ENCODE results near the gene KRT76. TPM values are rescaled to one million over a fixed set of nuclear protein-coding genes. Genes with fewer than 3 reads are reported as not detected.

Gene KRT76
- total RNA-seq, 1 experiment from 2014 or later = not detected

DNA sequence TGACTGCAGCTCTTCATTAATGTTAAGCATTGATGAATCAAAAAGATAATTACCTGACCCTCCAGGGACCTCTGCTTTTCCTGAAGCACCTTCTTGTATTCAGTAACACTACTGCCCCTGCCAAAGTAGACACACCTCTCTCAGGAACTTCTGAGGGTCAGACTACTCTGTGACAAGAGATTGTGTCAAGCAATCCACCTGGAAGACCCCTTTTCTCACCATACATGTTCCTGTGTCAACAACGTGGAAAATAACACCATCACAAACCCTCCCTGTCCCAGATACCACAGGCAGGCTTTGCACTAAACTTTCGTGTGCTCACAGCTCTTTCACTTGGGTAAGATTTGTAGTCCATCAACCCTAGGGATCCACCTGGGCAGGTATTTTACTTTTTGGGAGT, 13.2 kb downstream of the KRT76 start:
- BruUV-seq (replicated peaks) = no TSS peak
- POLR2A ChIA-PET = no interaction called here
- CTCF ChIA-PET = no interaction called here
- Histone ChIP-seq H4K20me1 (ENCODE audit: insufficient read depth) (no peaks in the 10 kb centered on the region), H3K9me2 (ENCODE audit: insufficient read depth) (no peaks in the 10 kb centered on the region), H3K4me2 (ENCODE audit: low read length) (no peak overlapping the region), H3K27me3 (ENCODE audit: insufficient read depth, low read length) (peaks cover 4% of the 10 kb centered on the region; the same call in 1 of the 2 replicates), H3K36me3 (ENCODE audit: control insufficient read depth in 1 of 2, insufficient read depth in 2 of 2, low read length in 2 of 2) (no peaks in the 10 kb centered on the region), H2AFZ (ENCODE audit: low read depth, low read length, poor library complexity, severe bottlenecking) (no peak overlapping the region), H3K9ac (ENCODE audit: low read length) (no peak overlapping the region), H3K27ac (ENCODE audit: low read depth, low read length) (no peak overlapping the region), H3K4me3 (replicated peaks in 1 of 2; ENCODE audit: low read depth in 1 of 2, low read length in 2 of 2) (no peak overlapping the region), H3K9me3 (ENCODE audit: control insufficient read depth in 1 of 2, insufficient read depth in 1 of 2, low read depth in 1 of 2, low read length in 2 of 2) (no peaks in the 10 kb centered on the region), H3K4me1 (ENCODE audit: control insufficient read depth in 1 of 2, insufficient read depth in 2 of 2, low read length in 2 of 2) (no peaks in the 10 kb centered on the region; a peak in 1 of 4 replicates), H3K79me2 (ENCODE audit: insufficient read depth, low read length) (no peaks in the 10 kb centered on the region)
- ATAC-seq (no peak), DNase-seq (ENCODE audit: low read depth, low spot score) (no peak)
- intact Hi-C loops (cut with micrococcal nuclease) = no loop called here
- RAD21 ChIA-PET (ENCODE audit: low non-redundant PET in 1 of 2, low total read pairs in 2 of 2, uncharacterized antibody in 2 of 2, unreplicated experiment in 2 of 2) = no interaction called here
- TF ChIP-seq EZH2 (IDR thresholded peaks at IDR 0.05) (no peak), CEBPB (IDR thresholded peaks at IDR 0.05; ENCODE audit: low read depth) (no peak), SRF (IDR thresholded peaks at IDR 0.05; ENCODE audit: low read depth) (no peak), EGR1 (IDR thresholded peaks at IDR 0.05; ENCODE audit: low read depth) (no peak), FOSL1 (IDR thresholded peaks at IDR 0.05; ENCODE audit: low read depth) (no peak), JUND (IDR thresholded peaks at IDR 0.05) (no peak), CBX3 (IDR thresholded peaks at IDR 0.05; ENCODE audit: low read depth) (no peak), RAD21 (IDR thresholded peaks at IDR 0.05; ENCODE audit: low read depth) (no peak), SP1 (IDR thresholded peaks at IDR 0.05; ENCODE audit: low read depth) (no peak), POLR2A (IDR thresholded peaks at IDR 0.05; ENCODE audit: borderline replicate concordance, extremely low read depth, insufficient read depth, insufficient read length) (no peak), EZH2phosphoT487 (IDR thresholded peaks at IDR 0.05; ENCODE audit: borderline replicate concordance) (no peak)
- TF ChIP-seq, protein P1, sequence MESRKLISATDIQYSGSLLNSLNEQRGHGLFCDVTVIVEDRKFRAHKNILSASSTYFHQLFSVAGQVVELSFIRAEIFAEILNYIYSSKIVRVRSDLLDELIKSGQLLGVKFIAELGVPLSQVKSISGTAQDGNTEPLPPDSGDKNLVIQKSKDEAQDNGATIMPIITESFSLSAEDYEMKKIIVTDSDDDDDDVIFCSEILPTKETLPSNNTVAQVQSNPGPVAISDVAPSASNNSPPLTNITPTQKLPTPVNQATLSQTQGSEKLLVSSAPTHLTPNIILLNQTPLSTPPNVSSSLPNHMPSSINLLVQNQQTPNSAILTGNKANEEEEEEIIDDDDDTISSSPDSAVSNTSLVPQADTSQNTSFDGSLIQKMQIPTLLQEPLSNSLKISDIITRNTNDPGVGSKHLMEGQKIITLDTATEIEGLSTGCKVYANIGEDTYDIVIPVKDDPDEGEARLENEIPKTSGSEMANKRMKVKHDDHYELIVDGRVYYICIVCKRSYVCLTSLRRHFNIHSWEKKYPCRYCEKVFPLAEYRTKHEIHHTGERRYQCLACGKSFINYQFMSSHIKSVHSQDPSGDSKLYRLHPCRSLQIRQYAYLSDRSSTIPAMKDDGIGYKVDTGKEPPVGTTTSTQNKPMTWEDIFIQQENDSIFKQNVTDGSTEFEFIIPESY (IDR thresholded peaks at IDR 0.05; ENCODE audit: extremely low read depth, insufficient replicate concordance, low read length) = no peak
